ENCODE measurements around the gene CCDC83.

CCDC83 gene

DNA sequence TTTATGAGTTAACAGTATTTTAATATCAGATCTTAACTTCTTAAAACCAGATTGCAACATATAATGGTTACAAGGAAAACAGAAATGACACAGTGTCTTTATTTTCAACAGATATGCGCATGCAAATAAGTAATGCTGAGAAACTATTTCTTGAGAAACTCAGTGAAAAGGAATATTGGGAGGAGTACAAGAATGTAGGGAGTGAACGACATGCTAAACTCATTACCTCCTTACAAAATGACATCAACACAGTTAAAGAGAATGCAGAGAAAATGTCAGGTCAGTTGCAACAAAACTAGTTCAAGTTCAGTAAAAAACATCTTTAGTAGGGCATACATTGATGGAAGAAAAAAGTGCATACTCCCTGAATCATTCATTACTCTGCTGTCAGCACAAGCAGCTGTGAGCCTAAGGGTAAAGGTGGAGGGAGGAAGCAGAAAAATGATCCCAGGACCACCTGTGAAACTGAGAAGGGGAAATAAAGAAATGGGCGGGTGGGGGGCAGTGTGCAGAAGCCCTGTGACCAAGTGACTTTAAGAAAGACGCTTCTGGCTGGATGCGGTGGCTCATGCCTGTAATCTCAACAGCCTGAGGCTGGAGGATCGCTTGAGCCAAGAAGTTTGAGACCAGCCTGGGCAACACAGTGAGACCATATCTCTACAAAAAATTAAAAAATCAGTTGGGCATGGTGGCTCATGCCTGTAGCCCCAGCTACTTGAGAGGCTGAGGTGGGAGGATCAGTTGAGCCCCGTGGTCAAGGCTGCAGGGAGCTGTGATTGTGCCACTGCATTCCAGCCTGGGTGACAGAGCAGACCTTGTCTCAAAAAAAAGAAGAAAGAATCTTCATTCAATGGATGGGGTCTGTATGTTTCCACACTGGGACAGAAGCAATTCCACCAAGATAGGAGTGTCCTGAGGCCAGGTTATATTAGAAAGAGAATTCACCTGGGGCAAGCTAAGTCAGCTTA lies 31.2 kb downstream of the CCDC83 start:
- TF ChIP-seq POLR2A (IDR thresholded peaks at IDR 0.05; ENCODE audit: low read length) = no peak
- no peak for TF ChIP-seq GATA1 (IDR thresholded peaks at IDR 0.05; ENCODE audit: low read depth, low read length)
- no peak for DNase-seq

- DNase-seq = no peak
- TF ChIP-seq POLR2A (IDR thresholded peaks at IDR 0.05; ENCODE audit: low read length) (no peak), GATA1 (IDR thresholded peaks at IDR 0.05; ENCODE audit: low read depth, low read length) (no peak)
Observed at GRCh38 chr11:85889108-85889507, 33.9 kb downstream of the CCDC83 start.

DNA sequence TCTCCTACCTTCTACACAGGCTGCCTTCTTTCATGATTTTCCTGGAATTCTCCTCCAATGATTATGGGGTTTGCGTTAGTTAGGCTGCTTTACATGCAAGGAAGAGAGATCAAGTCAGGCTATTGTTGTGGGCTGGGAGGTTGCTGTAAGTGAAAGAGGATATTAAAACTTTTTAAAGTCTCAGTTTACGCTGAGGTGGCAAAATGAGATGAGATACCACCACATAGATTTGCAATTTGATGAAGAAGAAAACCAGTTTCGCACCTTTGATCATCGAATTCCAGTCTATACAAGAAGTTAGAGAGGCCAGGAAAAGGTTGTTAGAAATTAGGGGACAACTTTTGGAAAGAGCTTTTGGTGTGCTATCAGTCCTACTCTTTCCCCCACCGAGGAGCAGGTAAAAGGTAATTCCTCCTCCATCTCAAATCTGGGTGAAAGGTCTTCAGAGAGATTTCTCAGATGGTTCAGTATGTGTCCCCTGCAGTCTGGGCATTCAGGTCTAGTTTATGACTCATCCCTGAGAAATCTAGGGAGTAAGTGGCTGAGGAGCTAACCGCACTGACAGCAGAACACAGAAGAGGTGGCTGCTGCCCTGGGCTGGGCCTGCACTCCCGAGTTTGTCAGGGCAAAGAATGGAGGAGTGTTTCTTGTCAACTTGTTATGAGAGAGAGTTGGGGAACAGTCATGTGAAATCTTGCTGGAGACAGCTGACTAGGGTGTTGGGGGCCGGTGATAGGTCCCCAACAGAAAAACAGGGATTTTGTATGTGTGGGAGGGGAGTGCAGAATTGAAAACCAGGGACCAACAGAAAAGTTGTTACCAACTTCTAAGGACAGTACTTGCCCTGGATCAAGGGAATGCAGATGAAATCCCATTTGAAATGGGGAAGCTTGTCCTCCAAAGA lies 34.7 kb downstream of the CCDC83 start:
- TF ChIP-seq GATA1 (IDR thresholded peaks at IDR 0.05; ENCODE audit: low read depth, low read length) = no peak
- TF ChIP-seq POLR2A (IDR thresholded peaks at IDR 0.05; ENCODE audit: low read length) = no peak
- no peak for DNase-seq

- no peak for DNase-seq
- TF ChIP-seq POLR2A (IDR thresholded peaks at IDR 0.05; ENCODE audit: low read length) (no peak), GATA1 (IDR thresholded peaks at IDR 0.05; ENCODE audit: low read depth, low read length) (no peak)
Observed at GRCh38 chr11:85893395-85893794, 38.2 kb downstream of the CCDC83 start.

DNA sequence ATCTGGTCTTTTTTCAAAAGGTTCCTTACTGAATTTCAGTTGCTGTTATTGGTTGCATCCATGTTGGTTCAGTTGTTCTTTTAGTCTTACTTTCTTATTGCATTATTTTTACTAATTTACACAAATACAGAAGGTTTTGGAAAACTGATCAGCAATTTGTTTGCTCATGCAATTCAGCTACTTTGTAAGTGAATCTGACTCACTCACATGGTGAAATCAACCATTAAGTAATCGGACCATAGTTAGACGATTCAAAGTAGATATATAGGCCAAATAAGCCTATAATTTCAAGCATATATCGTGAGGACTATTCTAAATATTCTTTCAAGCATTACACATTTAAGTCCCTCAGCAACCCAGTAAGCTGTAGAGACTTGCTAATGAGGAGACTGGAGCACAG lies 41.7 kb downstream of the CCDC83 start:
- DNase-seq = no peak
- TF ChIP-seq GATA1 (IDR thresholded peaks at IDR 0.05; ENCODE audit: low read depth, low read length) = no peak
- no peak for TF ChIP-seq POLR2A (IDR thresholded peaks at IDR 0.05; ENCODE audit: low read length)

GRCh38 chr11:85898456-85898855 lies 43.3 kb downstream of the CCDC83 start:
- no peak for DNase-seq
- TF ChIP-seq POLR2A (IDR thresholded peaks at IDR 0.05; ENCODE audit: low read length) = no peak
- no peak for TF ChIP-seq GATA1 (IDR thresholded peaks at IDR 0.05; ENCODE audit: low read depth, low read length)

DNA sequence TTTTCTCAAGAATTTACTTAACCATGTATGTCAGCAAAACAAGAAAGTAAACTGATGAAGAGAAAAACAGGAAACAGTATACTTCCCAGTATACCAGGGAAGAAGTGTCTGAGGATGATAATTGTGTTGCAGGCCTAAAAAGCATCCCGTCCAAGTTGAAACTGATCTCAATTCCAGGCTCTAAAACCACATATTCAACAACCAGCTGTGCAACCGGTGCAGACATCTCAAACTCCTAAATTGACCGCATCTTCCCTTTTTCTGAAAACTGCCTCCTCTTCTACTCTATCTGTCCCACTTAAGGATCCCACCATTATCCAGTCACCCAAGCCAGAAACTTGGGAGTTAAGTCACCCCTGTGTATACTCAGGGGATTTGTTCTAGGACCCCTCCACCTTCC lies 47.2 kb downstream of the CCDC83 start:
- DNase-seq = no peak
- TF ChIP-seq POLR2A (IDR thresholded peaks at IDR 0.05; ENCODE audit: low read length) = no peak
- TF ChIP-seq GATA1 (IDR thresholded peaks at IDR 0.05; ENCODE audit: low read depth, low read length) = no peak

- no peak for DNase-seq
- TF ChIP-seq POLR2A (IDR thresholded peaks at IDR 0.05; ENCODE audit: low read length) (no peak), GATA1 (IDR thresholded peaks at IDR 0.05; ENCODE audit: low read depth, low read length) (no peak)
Observed at GRCh38 chr11:85903406-85903805, 48.2 kb downstream of the CCDC83 start.

- no peak for TF ChIP-seq GATA1 (IDR thresholded peaks at IDR 0.05; ENCODE audit: low read depth, low read length)
- TF ChIP-seq POLR2A (IDR thresholded peaks at IDR 0.05; ENCODE audit: low read length) = no peak
- DNase-seq = no peak
Observed at GRCh38 chr11:85903811-85904210, 48.6 kb downstream of the CCDC83 start.

- TF ChIP-seq GATA1 (IDR thresholded peaks at IDR 0.05; ENCODE audit: low read depth, low read length) (no peak), POLR2A (IDR thresholded peaks at IDR 0.05; ENCODE audit: low read length) (no peak)
- no peak for DNase-seq
Observed at GRCh38 chr11:85912414-85912813, 57.2 kb downstream of the CCDC83 start.

GRCh38 chr11:85913513-85913912 lies 58.3 kb downstream of the CCDC83 start:
- no peak for DNase-seq
- TF ChIP-seq GATA1 (IDR thresholded peaks at IDR 0.05; ENCODE audit: low read depth, low read length) = no peak
- no peak for TF ChIP-seq POLR2A (IDR thresholded peaks at IDR 0.05; ENCODE audit: low read length)

DNA sequence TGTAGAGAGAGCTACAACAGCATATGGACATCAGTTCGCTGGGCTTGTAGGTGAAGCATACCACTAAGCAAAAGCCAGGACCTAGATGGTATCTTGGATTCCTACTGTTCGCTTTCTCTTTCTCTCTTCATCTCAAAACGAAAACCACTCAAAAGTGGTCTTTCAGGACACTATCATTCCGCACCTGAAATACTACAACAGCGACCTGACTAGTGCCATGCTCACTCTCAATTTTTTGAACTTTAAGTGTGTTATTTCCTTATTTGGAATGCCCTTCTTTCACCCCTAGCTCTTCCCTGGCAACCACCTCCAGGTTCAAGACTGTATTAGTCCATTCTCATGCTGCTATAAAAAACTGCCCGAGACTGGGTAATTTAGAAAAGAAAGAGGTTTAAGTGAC lies 59.2 kb downstream of the CCDC83 start:
- no peak for DNase-seq
- TF ChIP-seq GATA1 (IDR thresholded peaks at IDR 0.05; ENCODE audit: low read depth, low read length) (no peak), POLR2A (IDR thresholded peaks at IDR 0.05; ENCODE audit: low read length) (no peak)

GRCh38 chr11:85918910-85919794 lies 64.0 kb downstream of the CCDC83 start:
- peak; percentile 26 to 31 for DNase-seq
- TF ChIP-seq POLR2A (IDR thresholded peaks at IDR 0.05; ENCODE audit: low read length) = no peak
- TF ChIP-seq GATA1 (IDR thresholded peaks at IDR 0.05; ENCODE audit: low read depth, low read length) = no peak

All from erythroblast (primary cell).